Stimulated activated CD4-positive, alpha-beta T cell treated with anti-CD3 and anti-CD28 coated beads, TNF-alpha, amount 100 ng/mL, for 24 hours (primary cell): Measurements from ENCODE around the gene SLC11A1.

ENCODE experiments used
- DNase-seq, 3 experiments: peaks; one replicate each; pipeline ENCODE4 v3.0.0-alpha.2; 2020; ENCODE audit warnings: low read depth in 3 of 3

The SLC11A1 gene

GRCh38 chr2:218393750-218394290, 11.7 kb downstream of the SLC11A1 start:
- no peak for DNase-seq

- no peak for DNase-seq
These were observed 12.4 kb downstream of the SLC11A1 start for GRCh38 chr2:218394298-218395089.

- no peak for DNase-seq
These were observed 13.0 kb downstream of the SLC11A1 start for GRCh38 chr2:218395090-218395444.

- no peak for DNase-seq
These were observed 13.4 kb downstream of the SLC11A1 start for GRCh38 chr2:218395456-218395825.

- DNase-seq = peak; percentile 82 to 92 (median 82)
These were observed 14.0 kb downstream of the SLC11A1 start for GRCh38 chr2:218395826-218396687.

- DNase-seq = peak in 2 of 3 experiments; percentile 22 to 53
These were observed 14.8 kb downstream of the SLC11A1 start for GRCh38 chr2:218396688-218397462.

- DNase-seq = no peak
These were observed 15.4 kb downstream of the SLC11A1 start for GRCh38 chr2:218397463-218397819.

- DNase-seq = peak in 1 of 3 experiments; percentile 58
These were observed 15.9 kb downstream of the SLC11A1 start for GRCh38 chr2:218397820-218398436.

- peak in 2 of 3 experiments; percentile 24 to 61 for DNase-seq
These were observed 16.6 kb downstream of the SLC11A1 start for GRCh38 chr2:218398437-218399390.

GRCh38 chr2:218399391-218400166, 17.5 kb downstream of the SLC11A1 start, which contains the start of gene CTDSP1:
Gene CTDSP1 (plus strand): TSS chr2:218399868. CDS start chr2:218400091, 223 bp downstream.
- peak; percentile 82 to 90 (median 86) for DNase-seq

- peak in 1 of 3 experiments; percentile 30 for DNase-seq
These were observed 18.3 kb downstream of the SLC11A1 start for GRCh38 chr2:218400167-218400929.

GRCh38 chr2:218400930-218401881, 19.1 kb downstream of the SLC11A1 start:
- no peak for DNase-seq

- no peak for DNase-seq
These were observed 19.8 kb downstream of the SLC11A1 start for GRCh38 chr2:218401890-218402289.

GRCh38 chr2:218402491-218402901, 20.4 kb downstream of the SLC11A1 start:
- no peak for DNase-seq

- no peak for DNase-seq
These were observed 20.9 kb downstream of the SLC11A1 start for GRCh38 chr2:218402911-218403411.

- DNase-seq = no peak
These were observed 21.7 kb downstream of the SLC11A1 start for GRCh38 chr2:218403810-218404209.
